ENCODE measurements around the gene AHRR.
"Not testable (repeated sequence)": the region's sequence is repeated elsewhere in the genome, so short reads cannot be mapped to it uniquely, and the experiment has no call there.

AHRR gene

DNA sequence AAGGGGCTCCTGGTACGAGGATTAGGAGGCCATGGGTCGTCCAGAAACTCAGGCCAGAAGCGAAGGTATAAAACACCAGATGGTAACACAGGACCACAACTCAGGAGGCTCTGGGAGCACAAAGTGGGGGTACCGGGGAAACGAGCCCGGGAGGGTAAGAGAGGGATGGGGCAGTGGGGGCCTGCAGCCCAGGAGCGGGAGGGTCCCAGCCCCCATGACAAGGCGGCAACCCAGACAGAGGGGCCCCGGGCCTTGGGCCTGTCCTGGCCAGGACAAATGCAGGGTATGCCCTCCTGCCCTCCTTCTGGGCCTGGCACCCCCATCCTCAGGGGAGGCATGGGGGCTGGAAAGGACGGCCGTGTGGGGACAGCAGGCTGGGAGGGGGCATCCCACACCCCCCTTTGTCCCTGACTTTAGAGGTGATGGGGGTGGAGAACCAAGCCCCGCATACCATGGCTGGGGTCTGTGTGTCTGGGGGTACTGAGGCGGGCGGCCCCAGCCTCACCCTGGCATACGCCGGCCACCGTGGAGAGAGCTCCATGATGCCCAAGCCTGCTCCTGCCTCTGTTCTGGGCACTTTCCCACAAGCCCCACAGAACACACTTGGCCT lies 74.5 kb downstream of the AHRR start:
- DNase-seq (ENCODE audit: low read depth in 2 of 2), result no peak

GRCh38 chr5:396531-396961 lies 75.0 kb downstream of the AHRR start:
- no peak for DNase-seq (ENCODE audit: low read depth in 2 of 2)

DNA sequence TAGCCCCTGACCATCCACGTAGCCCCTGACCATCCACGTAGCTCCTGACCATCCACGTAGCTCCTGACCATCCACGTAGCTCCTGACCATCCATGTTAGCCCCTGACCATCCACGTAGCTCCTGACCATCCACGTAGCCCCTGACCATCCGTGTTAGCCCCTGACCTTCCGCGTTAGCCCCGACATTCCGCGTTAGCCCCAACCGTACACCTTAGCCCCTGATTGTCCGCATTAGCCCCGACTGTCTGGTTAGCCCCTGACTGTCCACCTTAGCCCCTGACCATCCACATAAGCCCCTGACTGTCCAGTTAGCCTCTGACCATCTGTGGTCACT lies 76.6 kb downstream of the AHRR start:
- DNase-seq (ENCODE audit: low read depth in 2 of 2), result not testable (repeated sequence)

DNA sequence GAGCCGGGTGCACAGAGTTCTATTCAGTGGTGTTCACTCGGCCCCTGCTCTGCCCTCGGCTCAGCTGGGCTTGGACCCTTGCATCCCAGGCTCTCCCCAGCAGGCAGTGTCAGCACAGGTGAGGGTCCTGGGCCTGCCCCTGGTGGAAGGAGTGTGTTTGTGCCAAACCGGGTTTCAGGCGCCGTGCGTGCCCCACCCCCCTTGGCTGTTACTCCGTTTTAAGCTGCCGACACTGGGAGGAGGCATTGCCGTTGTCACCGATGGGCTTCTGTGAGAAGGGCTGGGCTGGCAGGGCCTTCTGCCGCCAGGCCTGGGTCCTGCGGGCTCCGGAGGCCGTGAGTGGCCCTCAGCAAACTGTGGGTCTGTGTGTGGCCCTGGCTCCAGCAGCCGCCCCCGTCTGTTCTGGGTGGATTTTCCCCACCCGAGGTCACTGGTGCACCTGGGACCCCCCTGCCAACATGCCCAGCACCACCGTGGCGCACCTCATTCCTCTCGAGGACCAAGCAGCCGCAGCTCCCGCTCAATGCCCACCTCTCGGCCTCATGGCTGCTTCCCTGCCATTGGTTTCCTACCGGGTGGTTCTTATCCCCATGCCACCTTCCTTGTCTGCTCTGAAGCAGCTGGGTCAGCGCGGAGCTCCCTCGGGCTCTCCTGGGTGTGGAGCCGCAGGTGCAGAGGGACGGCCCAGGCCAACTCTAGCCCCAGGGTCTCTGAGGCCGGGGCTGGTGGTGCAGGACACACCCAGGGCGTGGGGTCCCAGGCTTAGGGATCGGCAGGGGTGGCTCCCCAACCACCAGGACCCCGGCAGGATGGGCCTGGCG lies 77.2 kb downstream of the AHRR start:
- no peak for DNase-seq (ENCODE audit: low read depth in 2 of 2)

GRCh38 chr5:399296-400281 lies 78.1 kb downstream of the AHRR start:
- peak; percentile 92 to 93 for DNase-seq (ENCODE audit: low read depth in 2 of 2)

DNA sequence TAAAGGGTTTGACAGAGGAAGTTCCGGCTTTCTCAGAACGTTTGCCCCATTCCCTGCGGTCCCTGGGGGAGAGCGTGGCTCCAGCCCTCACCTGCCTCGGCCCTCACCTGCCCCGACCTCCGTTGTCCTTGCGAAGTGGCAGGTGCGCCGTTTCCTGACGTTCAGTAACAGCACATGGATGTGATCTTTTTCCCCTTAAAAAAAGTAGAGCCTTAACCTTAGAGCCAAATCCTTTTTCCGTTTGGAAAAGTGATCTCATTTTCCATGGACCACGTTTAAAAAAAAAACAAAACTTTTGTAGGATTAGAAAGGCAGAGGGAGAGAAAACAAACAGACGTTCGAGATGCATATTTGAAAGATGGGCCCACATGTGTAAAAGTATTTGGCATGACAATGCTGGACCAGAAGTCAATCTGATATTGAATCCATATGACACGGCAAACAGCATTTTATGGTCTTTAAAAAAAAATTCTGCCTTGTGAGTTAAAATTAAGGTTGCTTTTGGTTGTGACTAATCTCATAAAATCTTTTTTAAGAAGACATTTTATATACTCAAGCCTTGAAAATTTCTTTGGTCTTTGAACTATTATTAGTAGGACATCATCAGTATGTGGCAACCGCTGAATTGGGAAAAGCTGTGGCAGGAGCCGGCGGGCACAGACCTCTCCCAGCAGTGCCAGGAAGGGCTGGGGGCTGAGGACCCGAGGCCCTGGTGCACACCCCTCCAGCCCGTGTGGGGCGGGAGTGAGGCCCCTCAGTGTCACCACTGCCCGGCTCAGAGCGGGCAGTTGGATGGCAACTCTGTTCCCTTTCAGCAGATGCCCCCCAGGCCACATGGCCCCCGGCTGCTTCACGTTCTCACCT lies 79.0 kb downstream of the AHRR start:
- DNase-seq (ENCODE audit: low read depth in 2 of 2), result peak; percentile 93 to 94

- no peak for DNase-seq (ENCODE audit: low read depth in 2 of 2)
These were observed 79.9 kb downstream of the AHRR start for GRCh38 chr5:401146-402034.

GRCh38 chr5:402219-402614 lies 80.7 kb downstream of the AHRR start:
- DNase-seq (ENCODE audit: low read depth in 2 of 2), result not testable (repeated sequence)

DNA sequence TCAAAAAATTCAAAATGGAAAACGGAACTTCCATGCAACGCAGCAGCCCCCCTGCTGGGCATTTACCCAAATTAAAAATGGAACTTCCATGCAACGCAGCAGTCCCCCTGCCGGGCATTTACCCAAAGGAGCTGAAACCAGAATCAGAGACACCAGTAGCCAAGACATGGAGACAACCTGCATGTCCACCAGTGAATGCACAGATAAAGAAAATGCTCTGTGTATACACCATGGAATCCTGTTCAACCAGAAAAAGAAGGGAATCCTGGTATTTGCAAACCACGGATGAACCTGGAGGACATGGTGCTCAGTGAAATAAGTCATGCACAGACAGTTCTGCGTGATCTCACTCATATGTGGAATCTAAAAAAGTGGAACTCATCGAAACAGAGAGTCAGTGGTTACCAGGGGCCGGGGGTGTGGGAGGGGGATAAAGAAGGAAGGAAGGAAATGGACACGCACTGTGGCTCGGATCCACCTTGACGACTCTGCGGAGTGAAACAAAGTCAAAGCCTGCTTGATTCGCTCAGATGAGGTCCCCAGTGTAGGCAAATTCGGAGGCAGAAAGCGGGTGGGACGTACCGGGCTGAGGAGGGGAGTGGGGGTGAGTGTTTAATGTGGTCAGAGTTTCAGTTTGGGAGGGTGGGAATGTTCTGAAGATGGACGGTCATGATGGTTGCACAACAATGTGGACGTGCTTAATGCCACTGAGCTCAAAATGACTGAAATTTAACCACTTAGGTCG lies 81.3 kb downstream of the AHRR start:
- no peak for DNase-seq (ENCODE audit: low read depth in 2 of 2)

DNA sequence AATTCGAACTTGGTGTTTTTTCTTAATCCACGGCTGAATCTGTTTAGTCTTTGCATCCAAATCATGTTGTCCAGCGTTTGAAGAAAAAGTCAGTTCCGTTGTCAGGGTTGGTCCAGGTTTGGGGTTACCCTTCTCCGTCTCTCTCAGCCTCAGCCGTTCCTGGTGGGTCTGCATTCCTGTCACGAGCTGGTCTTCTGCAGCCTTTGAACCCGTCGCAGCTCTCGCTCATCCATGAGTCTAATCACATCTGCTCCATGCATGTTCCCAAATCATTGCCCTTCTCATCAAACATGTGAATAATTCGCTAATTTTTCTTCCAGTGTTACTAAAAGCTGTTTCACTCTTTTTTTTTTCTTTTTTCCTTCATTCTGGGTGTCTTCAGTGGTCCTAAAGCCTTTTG lies 82.5 kb downstream of the AHRR start:
- DNase-seq (ENCODE audit: low read depth in 2 of 2), result no peak

- no peak for DNase-seq (ENCODE audit: low read depth in 2 of 2)
These were observed 83.2 kb downstream of the AHRR start for GRCh38 chr5:404666-405241.

DNA sequence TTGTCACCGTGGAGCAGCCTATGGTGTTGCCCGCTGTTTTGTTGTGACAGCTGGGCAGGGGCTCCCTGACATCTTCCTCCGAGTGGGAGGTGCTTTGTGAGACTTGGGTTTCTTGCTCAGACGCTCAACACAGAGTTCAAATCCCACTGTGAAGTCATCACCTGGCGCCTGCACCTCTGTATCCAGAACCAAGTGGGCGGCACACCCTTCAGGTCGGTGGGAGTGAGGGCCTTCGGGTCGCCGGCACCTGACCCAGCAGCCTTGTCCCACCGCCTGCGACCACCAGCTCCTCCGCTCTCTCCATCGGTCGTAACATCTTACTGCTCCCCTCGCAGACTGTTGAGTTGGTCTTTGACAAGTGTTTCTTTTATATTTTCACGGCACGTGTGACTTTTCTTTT lies 83.9 kb downstream of the AHRR start:
- DNase-seq (ENCODE audit: low read depth in 2 of 2), result no peak

- DNase-seq (ENCODE audit: low read depth in 2 of 2), result no peak
These were observed 84.5 kb downstream of the AHRR start for GRCh38 chr5:406041-406440.

GRCh38 chr5:407051-407450 lies 85.5 kb downstream of the AHRR start:
- DNase-seq (ENCODE audit: low read depth in 2 of 2), result no peak

DNA sequence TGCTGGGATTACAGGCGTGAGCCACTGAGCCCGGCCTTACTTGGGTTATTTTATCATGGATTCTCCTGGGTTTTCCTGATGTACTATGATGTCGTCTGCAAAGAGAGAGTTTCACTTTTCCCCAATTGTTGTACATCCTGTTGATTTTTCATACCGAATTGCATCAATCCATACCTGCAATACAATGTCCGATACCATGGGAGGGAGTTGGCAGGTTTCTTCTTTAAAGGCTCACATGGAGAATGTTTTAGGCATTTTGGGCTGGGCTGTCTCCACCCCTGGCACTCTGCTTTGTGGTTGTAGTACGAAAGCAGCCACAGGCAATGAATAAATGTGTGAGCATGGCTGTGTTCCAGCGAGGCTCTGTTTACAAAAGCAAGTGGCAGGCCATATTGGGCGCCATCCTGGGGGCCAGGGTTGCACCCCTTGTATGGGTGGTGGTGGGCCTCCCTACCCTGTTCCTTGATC lies 86.3 kb downstream of the AHRR start:
- DNase-seq (ENCODE audit: low read depth in 2 of 2), result no peak

GRCh38 chr5:410911-411517 lies 89.5 kb downstream of the AHRR start:
- DNase-seq (ENCODE audit: low read depth in 2 of 2), result no peak

DNA sequence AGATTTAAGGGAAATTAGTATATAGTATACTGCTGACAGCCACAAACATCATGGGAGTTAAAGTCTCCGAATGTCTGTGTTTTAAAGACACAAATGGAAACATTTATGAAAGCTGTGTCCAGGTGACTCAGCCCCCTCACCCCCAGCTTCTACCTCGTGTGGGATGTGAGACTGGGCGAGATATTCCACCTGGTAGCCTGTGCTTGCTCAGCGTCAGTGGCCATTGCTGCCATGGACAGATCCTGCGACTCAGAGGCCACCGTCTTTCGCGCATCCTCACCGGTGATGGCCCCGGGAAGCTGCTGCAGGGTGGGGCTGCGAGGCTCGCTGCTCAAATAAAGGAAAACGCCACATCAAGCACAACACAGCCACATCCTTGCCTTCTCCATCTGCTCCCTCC lies 90.2 kb downstream of the AHRR start:
- DNase-seq (ENCODE audit: low read depth in 2 of 2), result no peak

All from fibroblast of skin of left biceps (primary cell).